Measurements from ENCODE around the gene ZNF490. TPM values are rescaled to one million over a fixed set of nuclear protein-coding genes. Genes with fewer than 3 reads are reported as not detected.
"Not testable (repeated sequence)": the region's sequence is repeated elsewhere in the genome, so short reads cannot be mapped to it uniquely, and the experiment has no call there.

Gene ZNF490
- polyA plus RNA-seq, 3 donors, result 2.3 to 4.2 (median 2.7) TPM

GRCh38 chr19:12623361-12624031 lies 12.9 kb upstream of the ZNF490 start:
- Histone ChIP-seq H3K27ac (ENCODE audit: low read depth in 1 of 2, low read length in 2 of 2) (no peak overlapping the region), H3K27me3 (ENCODE audit: control insufficient read depth in 2 of 2, insufficient read depth in 2 of 2, low read length in 2 of 2) (no peaks in the 10 kb centered on the region), H3K9ac (ENCODE audit: insufficient read depth, low read length, poor library complexity, severe bottlenecking) (no peak overlapping the region), H3K9me3 (replicated peaks in 1 of 2; ENCODE audit: control insufficient read depth in 1 of 2, insufficient read depth in 1 of 2, low read length in 2 of 2) (peaks cover 16 to 28% of the 10 kb centered on the region in 2 donors), H3K4me1 (ENCODE audit: control insufficient read depth in 1 of 2, insufficient read depth in 2 of 2, low read length in 2 of 2) (no peaks in the 10 kb centered on the region), H3K4me2 (replicated peaks; ENCODE audit: extremely low read depth, low read length, poor library complexity, severe bottlenecking) (no peak overlapping the region), H3K36me3 (replicated peaks in 1 of 2; ENCODE audit: control insufficient read depth in 1 of 2, insufficient read depth in 2 of 2, low read length in 2 of 2) (peaks cover 35 to 55% of the 10 kb centered on the region in 2 donors), H4K20me1 (ENCODE audit: insufficient read depth, low read length) (peaks cover 44% of the 10 kb centered on the region), H3K4me3 (replicated peaks in 1 of 3; ENCODE audit: low read depth in 2 of 3, low read length in 3 of 3) (no peak overlapping the region), H3K79me2 (ENCODE audit: insufficient read depth, low read length) (peaks cover 32% of the 10 kb centered on the region), H2AFZ (ENCODE audit: insufficient read depth, low read depth, low read length, poor library complexity, severe bottlenecking) (no peak overlapping the region)
- peaks cover 44 to 65% of the 10 kb centered on the region in 2 donors for H3K36me3 Mint-ChIP-seq
- peaks cover 10% of the 10 kb centered on the region for H3K4me1 Mint-ChIP-seq
- intact Hi-C loops (cut with micrococcal nuclease), result no loop called here
- H3K4me3 Mint-ChIP-seq, result no peak overlapping the region
- no peak for TF ChIP-seq CTCF (IDR thresholded peaks at IDR 0.05)
- no peak overlapping the region for H3K27ac Mint-ChIP-seq
- H3K9me3 Mint-ChIP-seq, result peaks cover 20 to 37% (median 30%) of the 10 kb centered on the region in 7 donors
- WGBS (ENCODE audit: insufficient coverage), result 100% methylated on average over 2 of the region's 4 CpGs
- no peaks in the 10 kb centered on the region for H3K27me3 Mint-ChIP-seq (ENCODE audit: low read depth in 3 of 3)
- no peak for DNase-seq

GRCh38 chr19:12621253-12622024 lies 10.8 kb upstream of the ZNF490 start:
- H3K27ac Mint-ChIP-seq; H3K4me2 ChIP-seq (replicated peaks; ENCODE audit: extremely low read depth, low read length, poor library complexity, severe bottlenecking); H3K4me3 ChIP-seq (replicated peaks in 1 of 3; ENCODE audit: low read depth in 2 of 3, low read length in 3 of 3); H3K4me3 Mint-ChIP-seq; H2AFZ ChIP-seq (ENCODE audit: insufficient read depth, low read depth, low read length, poor library complexity, severe bottlenecking); H3K9me3 ChIP-seq (replicated peaks in 1 of 2; ENCODE audit: control insufficient read depth in 1 of 2, insufficient read depth in 1 of 2, low read length in 2 of 2); H3K27ac ChIP-seq (ENCODE audit: low read depth in 1 of 2, low read length in 2 of 2); DNase-seq; intact Hi-C loops (cut with micrococcal nuclease); H3K27me3 ChIP-seq (ENCODE audit: control insufficient read depth in 2 of 2, insufficient read depth in 2 of 2, low read length in 2 of 2); H3K9ac ChIP-seq (ENCODE audit: insufficient read depth, low read length, poor library complexity, severe bottlenecking); H3K27me3 Mint-ChIP-seq (ENCODE audit: low read depth in 3 of 3); H3K4me1 ChIP-seq (ENCODE audit: control insufficient read depth in 1 of 2, insufficient read depth in 2 of 2, low read length in 2 of 2): not testable (repeated sequence)
- WGBS (ENCODE audit: insufficient coverage), result no CpG with 5 or more reads among the region's 26 CpGs
- H3K4me1 Mint-ChIP-seq, result peaks cover 13% of the 10 kb centered on the region
- peaks cover 0 to 16% (median 10%) of the 10 kb centered on the region in 7 donors for H3K9me3 Mint-ChIP-seq
- H3K36me3 Mint-ChIP-seq, result peaks cover 38 to 56% of the 10 kb centered on the region in 2 donors
- Histone ChIP-seq H3K79me2 (ENCODE audit: insufficient read depth, low read length) (peaks cover 51% of the 10 kb centered on the region), H4K20me1 (ENCODE audit: insufficient read depth, low read length) (peaks cover 65% of the 10 kb centered on the region), H3K36me3 (replicated peaks in 1 of 2; ENCODE audit: control insufficient read depth in 1 of 2, insufficient read depth in 2 of 2, low read length in 2 of 2) (peaks cover 16 to 43% of the 10 kb centered on the region in 2 donors)
